Renal cortex interstitium (tissue), 11 donors: ENCODE data around the gene C19orf12. TPM values are rescaled to one million over a fixed set of nuclear protein-coding genes. Genes with fewer than 3 reads are reported as not detected.
A peak's percentile ranks its signal among the peaks of the same experiment; 100 is the strongest.

Source experiments
- DNase-seq, 11 donors: peaks; one replicate each; pipeline ENCODE4 v3.0.0-alpha.2; 2013; ENCODE audit warnings: low read depth in 9 of 11, low spot score in 4 of 11; ENCODE audit errors: extremely low read depth in 1 of 11
- polyA plus RNA-seq, 3 donors: library from polyadenylated mRNA; unstranded; fragments of 120-200 nt; gene quantifications; one replicate each; pipeline ENCODE4 v1.2.1, GENCODE V29; 2013; ENCODE audit not compliant: insufficient read length in 3 of 3

C19orf12 gene
- polyA plus RNA-seq, 3 donors = 24.5 to 26.9 (median 26.6) TPM

- DNase-seq = no peak
These were observed 6.3 kb downstream of the C19orf12 start for GRCh38 chr19:29708554-29709439.

GRCh38 chr19:29706635-29707034, 8.4 kb downstream of the C19orf12 start:
- no peak for DNase-seq

DNA sequence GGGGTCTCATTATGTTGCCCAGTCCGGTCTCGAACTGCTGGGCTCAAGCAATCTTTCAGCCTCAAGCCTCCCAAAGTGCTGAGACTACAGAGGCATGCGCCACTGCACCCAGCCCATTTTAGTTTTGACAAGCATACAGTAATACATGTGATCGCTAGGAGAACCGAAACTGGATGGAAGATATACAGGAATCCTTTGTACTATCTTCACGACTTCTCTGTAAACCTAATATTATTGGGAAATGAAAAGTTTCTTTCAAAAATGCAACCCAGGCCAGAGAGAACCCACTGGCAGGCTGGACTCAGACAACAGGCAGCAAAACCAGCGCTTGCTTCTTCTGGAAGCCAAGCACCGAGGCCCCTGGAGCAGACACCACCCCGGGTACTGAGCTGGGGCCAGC, 9.4 kb downstream of the C19orf12 start:
- no peak for DNase-seq

DNA sequence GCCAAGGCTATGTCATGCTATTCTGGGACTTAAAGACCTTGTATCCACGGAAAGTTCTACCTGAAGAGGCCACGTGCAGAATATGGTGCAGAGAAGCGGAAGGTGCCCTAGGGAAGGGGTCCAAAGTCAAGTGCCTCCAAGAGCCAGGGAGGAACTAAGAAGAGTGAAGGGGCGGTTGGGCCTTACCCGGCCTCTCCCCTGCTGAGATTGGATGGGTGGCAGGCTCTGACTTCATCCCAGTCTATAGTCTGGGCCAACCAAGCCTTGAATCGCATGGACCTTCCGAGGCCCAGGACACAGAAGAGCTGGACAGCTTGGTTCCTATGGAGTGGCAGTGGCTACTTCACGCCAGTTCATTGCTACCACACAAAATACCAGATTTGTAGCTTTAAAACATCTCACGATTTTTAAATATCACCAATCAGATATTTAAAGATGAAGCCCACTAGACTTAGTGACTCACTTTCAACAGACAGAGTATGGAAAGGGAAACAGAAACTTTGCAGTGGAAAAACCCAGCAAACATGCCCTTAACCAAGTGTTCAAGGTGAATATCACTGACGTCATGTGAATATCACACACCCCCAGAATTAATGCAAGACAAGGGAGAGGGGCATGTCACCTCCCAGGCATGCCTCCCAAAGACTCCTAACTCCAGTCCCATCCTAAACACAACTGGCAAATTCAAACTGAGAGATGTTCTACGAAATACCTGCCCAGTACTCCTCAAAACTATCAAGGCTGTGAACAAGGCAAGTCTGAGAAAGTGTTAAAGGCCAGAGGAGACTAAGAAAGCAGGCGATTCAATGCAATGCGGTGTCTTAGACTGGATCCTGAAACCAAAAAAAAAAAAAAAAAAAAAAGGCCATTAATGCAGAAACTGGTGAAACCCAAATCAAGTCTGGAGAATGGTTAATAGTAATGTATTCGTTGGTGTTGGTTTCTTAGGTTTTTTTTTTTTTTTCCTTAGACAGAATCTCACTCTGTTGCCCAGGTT, 10.2 kb downstream of the C19orf12 start:
- no peak for DNase-seq

DNA sequence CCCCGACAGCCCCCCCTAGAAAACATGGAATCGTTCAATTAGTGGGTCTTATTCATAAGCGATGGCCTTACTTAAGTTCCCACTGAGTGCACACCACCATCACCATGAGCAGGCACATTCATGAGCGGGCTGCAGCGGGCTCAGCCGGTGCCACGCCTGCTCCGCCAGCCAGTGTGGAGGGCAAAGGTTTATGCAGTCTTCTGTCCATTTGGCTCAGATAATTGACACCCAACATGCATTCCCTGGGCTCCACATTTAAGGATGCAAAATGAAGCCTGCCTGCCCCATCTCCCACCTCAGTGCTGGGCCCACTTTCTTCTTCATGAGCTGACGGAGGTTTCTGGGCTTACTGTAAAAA, 12.1 kb downstream of the C19orf12 start:
- no peak for DNase-seq

DNA sequence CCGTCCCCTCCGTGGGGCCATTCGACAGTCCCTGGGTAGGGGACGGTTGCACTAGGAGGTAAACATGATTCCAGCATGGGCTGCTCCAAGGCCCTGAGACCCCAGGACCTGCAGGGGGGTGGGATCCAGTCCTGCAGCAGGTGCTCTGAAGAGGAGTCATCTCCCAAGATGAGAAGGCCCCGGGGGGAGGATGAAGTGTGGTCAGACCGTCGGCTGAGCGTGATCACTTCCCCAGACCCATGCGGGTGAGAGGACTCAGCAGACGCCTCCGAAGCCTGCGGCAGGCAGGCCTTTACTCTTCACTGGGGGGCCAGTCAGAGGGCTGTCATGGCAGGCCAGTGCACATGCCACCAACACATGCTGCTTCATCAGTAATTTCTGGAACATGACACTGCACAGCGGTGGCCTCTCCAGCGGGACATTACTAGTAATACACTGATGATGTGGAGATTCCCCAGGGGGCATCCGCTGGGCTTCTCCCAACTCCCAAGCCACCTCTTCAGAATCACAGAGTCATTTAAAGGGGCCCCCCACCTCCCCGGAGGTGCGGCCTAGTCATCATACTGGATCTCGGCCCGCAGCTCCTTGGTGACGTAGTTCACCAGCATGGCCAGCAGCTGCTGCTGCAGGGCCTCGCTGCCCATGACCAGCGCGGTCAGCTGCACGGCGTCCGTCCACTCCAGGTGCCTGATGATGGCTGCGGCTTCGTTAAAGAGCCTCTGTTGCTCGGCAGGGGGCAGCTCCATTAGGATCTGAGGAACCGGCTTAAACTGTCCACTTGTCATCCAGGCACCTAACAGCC, 12.7 kb downstream of the C19orf12 start:
- no peak for DNase-seq

DNA sequence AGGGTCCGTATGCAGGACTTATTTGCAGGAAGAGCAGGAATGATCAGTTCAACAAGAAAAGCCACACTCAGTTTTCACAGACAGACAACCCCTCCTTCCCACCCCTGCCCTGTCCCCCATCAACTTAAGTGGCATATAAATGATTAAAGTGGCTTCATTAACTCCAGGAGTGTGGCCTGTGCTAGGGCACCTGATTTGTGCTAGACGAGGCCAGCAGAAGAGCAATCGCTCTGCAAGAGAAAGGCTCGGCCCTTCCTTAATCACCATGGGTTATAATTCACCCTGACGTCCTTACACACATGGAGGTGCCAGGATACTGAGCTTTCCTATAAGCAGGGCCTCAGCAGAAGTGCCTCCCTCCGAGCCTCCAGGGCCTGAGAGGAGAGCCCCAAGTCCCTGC, 14.6 kb downstream of the C19orf12 start:
- DNase-seq = no peak

GRCh38 chr19:29699861-29700260, 15.2 kb downstream of the C19orf12 start:
- no peak for DNase-seq

- DNase-seq = no peak
These were observed 17.4 kb downstream of the C19orf12 start for GRCh38 chr19:29697523-29698261.

- DNase-seq = no peak
These were observed 18.6 kb downstream of the C19orf12 start for GRCh38 chr19:29696565-29696846.

DNA sequence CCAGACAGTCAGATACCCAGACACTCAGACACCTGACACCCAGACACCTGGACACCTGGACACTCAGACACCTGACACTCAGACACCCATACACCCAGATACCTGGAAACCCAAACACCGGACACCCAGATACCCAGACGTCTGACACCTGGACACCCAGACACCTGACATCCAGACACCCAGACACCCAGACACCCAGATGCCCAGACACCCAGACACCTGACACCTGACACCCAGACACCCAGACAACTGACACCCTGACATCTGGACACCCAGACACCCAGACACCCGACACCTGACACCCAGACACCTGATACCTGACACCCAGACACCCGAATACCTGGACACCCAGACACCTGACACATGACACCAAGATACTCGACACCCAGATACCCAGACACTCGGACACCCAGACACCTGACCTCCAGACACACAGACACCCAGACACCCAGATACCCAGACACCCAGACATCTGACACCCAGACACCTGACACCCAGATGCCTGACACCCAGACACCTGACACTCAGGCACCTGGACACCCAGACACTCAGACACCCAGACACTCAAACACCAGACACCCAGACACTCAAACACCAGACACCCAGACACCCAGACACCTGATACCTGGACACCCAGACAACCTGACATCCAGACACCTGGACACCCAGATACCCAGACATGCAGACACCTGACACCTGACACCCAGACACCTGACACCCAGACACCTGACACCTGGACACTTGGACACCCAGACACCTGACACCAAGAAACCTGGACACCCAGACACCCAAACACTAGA, 19.1 kb downstream of the C19orf12 start:
- DNase-seq = no peak

DNA sequence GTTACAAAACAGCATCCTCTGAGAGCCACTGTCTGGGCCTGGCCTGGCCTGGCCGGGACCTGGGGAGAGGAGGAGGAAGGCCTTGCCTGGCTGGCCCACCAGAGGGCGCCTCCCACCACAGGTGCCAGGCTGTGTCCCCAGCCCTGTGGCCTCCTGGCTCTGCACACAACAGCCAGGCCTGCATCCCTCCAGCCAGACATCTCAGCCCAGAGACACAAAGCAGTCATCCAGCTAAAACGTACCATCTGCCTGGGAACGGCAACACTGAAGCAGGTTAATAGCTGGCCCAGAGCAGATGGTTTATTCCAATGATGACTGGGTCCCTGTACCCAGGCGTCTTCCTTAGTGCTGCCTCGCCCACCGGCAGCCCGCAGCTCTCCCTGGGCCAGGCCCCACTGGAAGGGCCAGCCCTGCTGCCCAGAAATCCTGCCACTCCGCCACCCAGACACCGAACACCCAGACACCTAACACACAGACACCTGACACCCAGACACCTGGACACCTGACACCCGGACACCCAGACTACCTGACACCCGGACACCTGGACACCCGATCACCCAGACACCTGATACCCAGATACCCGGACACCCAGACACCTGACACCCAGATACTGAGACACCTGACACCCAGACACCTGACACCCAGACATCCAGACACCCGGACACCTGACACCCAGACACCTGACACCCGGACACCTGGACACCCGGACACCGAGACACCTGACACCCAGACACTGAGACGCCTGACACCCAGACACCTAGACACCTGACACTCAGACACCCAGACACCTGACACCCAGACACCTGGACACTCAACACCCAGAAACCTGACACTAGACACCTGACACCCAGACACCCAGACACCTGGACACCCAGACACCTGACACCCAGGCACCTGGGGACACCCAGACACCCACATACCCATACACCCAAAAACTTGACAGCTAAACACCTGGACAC, 20.1 kb downstream of the C19orf12 start:
- peak in 4 of 11 donors; percentile 53 to 67 (median 60) for DNase-seq

- DNase-seq = no peak
These were observed 20.9 kb downstream of the C19orf12 start for GRCh38 chr19:29694161-29694560.

DNA sequence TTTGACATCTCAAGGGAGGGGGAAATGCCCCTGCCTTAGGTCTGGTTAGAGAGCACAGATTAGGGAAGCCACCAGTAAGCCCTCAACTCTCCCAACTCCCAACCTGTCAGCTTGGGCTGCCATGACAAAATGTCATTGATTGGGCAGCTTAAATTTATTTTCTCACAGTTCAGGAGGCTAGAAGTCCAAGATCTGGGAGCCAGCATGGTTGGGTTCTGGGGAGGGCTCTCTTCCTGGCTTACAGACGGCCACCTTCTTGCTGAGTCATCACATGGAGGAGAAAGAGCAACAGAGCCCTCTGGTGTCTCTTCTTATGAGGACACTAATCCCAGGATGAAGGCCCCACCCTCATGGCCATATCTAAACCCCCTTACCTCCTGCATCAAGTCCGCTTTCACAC, 24.2 kb downstream of the C19orf12 start:
- no peak for DNase-seq

DNA sequence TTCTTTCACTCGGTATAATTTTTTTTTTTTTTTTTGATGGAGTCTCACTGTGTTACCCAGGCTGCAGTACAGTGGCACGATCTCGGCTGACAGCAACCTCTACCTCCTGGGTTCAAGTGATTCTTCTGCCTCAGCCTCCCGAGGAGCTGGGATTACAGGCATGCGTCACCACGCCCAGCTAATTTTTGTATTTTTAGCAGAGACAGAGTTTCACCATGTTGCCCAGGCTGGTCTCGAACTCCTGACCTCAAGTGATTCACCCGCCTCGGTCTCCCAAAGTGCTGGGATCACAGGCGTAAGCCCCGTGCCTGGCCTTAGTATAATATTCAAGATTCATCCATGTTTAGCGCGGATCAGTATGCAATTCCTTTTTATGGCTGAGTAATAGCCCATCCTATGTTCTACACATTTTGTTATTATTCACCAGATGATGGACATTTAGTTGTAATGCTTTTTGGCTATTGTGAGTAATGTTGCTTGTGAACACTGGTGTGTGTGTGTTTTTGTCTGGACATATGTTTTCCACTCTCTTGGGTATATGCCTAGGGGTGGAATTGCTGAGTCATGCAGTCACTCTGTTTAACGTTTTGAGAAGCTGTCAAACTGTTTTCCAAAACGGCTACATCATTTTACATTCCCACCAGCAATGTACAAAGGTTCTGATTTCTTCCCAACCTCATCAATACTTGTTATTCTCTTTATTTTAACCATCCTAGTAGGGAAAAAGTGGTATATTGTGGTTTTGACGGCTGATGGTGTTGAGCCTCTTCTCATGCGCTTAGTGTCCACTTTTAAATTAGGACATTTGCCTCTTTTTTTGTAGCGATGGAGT, 26.9 kb downstream of the C19orf12 start:
- DNase-seq = no peak
